MCF 10A (cell line): ENCODE measurements around the gene PDE6C. TPM values are rescaled to one million over a fixed set of nuclear protein-coding genes. Genes with fewer than 3 reads are reported as not detected.

Experiments used
- BruUV-seq: library from RNA; stranded (reverse); fragments of 400-500 nt; replicated peaks from 2 replicates; lab custom pipeline; 2021; lab: Mats Ljungman, UMichigan
- CTCF ChIA-PET: fragments of 300-600 bp; sonication (Branson Sonifier 250); formaldehyde crosslinking; extraction: SDS; loops from one replicate; lab custom pipeline; 2021; ENCODE audit warnings: antibody characterized with exemption, inconsistent platforms; lab: Yijun Ruan, JAX
- POLR2A ChIA-PET: fragments of 300-600, 350-650 bp; sonication (Branson Sonifier 250); formaldehyde crosslinking; extraction: SDS; loops from one replicate; lab custom pipeline; 2020; ENCODE audit warnings: antibody characterized with exemption, inconsistent platforms; lab: Yijun Ruan, JAX
- DNase-seq: peaks from one replicate; pipeline ENCODE4 v3.0.0-alpha.2; 2018; ENCODE audit not compliant: unreplicated experiment
- H3K27ac Mint-ChIP-seq: one replicate; pipeline ENCODE4 v1.8.0; 2022; ENCODE audit warnings: mild to moderate bottlenecking, low read depth, mixed read lengths; ENCODE audit not compliant: unreplicated experiment
- H3K27me3 Mint-ChIP-seq: one replicate; pipeline ENCODE4 v1.8.0; 2022; ENCODE audit warnings: mixed read lengths; ENCODE audit not compliant: insufficient read depth, unreplicated experiment
- H3K36me3 Mint-ChIP-seq: one replicate; pipeline ENCODE4 v1.8.0; 2022; ENCODE audit warnings: mild to moderate bottlenecking, moderate library complexity, mixed read lengths; ENCODE audit not compliant: insufficient read depth, unreplicated experiment
- H3K4me1 Mint-ChIP-seq: one replicate; pipeline ENCODE4 v1.8.0; 2022; ENCODE audit warnings: mixed read lengths; ENCODE audit not compliant: insufficient read depth, unreplicated experiment
- H3K4me3 Mint-ChIP-seq: one replicate; pipeline ENCODE4 v1.8.0; 2022; ENCODE audit warnings: mild to moderate bottlenecking, moderate library complexity, mixed read lengths; ENCODE audit not compliant: unreplicated experiment
- H3K9me3 Mint-ChIP-seq: one replicate; pipeline ENCODE4 v1.8.0; 2022; ENCODE audit warnings: mixed read lengths; ENCODE audit not compliant: unreplicated experiment
- intact Hi-C: fragments of 100-400 bp; cut with micrococcal nuclease; formaldehyde crosslinking; loops from 2 replicates; pipeline ENCODE4 v1.14.1; 2022
- total RNA-seq: library from RNA; stranded (reverse); gene quantifications from 2 replicates; pipeline ENCODE4 v1.2.3, GENCODE V29; 2022
- TF ChIP-seq, protein P1 (sequence below): fragments of 200-600 bp; IDR thresholded peaks from one replicate; pipeline ENCODE4 v1.8.0; 2022; ENCODE audit warnings: antibody characterized with exemption, mild to moderate bottlenecking; ENCODE audit not compliant: unreplicated experiment

PDE6C gene
- total RNA-seq, 1 experiment from 2014 or later: not detected

DNA sequence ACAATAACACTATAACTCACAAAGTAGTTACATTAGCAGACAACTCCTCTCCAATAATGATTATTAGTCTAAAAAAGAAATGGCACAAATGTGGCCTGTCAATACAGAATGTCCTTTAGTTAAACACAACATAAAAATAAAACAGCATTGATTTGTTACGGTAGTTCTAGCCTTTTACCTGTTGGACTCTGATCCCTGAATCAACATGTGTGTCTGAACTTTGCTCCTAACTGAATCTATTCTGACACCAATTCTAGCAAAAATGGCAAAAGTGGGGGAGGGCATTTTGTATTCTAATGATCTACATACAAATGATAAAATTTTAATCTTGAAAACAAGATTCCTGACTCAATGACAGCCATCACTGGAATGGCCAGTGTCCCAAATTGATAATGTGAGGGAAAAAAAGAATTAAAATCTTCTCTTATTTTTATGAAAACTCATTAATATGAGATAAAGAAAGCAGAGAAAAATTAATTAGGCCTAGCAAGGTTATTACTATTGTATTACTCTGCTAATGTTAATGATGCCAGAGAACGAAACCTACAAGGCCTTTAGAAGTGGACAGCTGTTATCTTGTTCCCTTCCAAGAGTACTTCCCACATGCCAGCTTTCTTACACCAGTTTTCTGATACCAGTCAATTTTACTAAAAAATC, 59.8 kb downstream of the PDE6C start:
- Mint-ChIP-seq H3K9me3 (no peaks in the 10 kb centered on the region), H3K27ac (no peak overlapping the region), H3K4me3 (no peak overlapping the region), H3K27me3 (no peaks in the 10 kb centered on the region), H3K4me1 (no peaks in the 10 kb centered on the region), H3K36me3 (peaks cover 57% of the 10 kb centered on the region)
- intact Hi-C loops: no loop called here
- ChIA-PET CTCF (no interaction called here), POLR2A (no interaction called here)
- DNase-seq: no peak
- BruUV-seq: no TSS peak
- TF ChIP-seq, protein P1, sequence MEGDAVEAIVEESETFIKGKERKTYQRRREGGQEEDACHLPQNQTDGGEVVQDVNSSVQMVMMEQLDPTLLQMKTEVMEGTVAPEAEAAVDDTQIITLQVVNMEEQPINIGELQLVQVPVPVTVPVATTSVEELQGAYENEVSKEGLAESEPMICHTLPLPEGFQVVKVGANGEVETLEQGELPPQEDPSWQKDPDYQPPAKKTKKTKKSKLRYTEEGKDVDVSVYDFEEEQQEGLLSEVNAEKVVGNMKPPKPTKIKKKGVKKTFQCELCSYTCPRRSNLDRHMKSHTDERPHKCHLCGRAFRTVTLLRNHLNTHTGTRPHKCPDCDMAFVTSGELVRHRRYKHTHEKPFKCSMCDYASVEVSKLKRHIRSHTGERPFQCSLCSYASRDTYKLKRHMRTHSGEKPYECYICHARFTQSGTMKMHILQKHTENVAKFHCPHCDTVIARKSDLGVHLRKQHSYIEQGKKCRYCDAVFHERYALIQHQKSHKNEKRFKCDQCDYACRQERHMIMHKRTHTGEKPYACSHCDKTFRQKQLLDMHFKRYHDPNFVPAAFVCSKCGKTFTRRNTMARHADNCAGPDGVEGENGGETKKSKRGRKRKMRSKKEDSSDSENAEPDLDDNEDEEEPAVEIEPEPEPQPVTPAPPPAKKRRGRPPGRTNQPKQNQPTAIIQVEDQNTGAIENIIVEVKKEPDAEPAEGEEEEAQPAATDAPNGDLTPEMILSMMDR: no peak

DNA sequence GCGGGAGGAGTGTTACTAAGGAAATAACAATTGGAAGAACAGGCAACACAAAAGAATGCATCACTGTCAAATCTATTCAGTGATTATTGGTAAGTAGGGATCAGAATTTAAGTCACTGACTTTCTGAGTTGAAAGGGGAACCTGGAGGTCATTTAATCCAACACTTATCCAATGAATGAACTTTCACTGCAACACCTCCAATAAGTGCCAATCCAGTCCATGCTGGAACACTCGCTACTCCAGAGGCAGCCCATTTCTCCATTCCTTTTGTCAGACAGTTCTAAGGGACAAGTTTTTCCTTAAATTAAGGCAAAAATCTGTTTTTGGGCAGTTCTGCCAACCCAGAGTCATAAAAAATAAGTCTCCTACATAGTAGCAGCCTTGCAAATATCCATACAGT, 60.6 kb downstream of the PDE6C start:
- TF ChIP-seq, protein P1: no peak
- Mint-ChIP-seq H3K4me3 (no peak overlapping the region), H3K27ac (no peak overlapping the region), H3K4me1 (no peaks in the 10 kb centered on the region), H3K9me3 (no peaks in the 10 kb centered on the region), H3K27me3 (no peaks in the 10 kb centered on the region), H3K36me3 (peaks cover 62% of the 10 kb centered on the region)
- ChIA-PET CTCF (no interaction called here), POLR2A (no interaction called here)
- no peak for DNase-seq
- intact Hi-C loops: no loop called here
- no TSS peak for BruUV-seq

- no peaks in the 10 kb centered on the region for H3K9me3 Mint-ChIP-seq
- H3K27ac Mint-ChIP-seq: no peak overlapping the region
- H3K4me1 Mint-ChIP-seq: no peaks in the 10 kb centered on the region
- no peaks in the 10 kb centered on the region for H3K27me3 Mint-ChIP-seq
- ChIA-PET POLR2A (no interaction called here), CTCF (no interaction called here)
- peaks cover 63% of the 10 kb centered on the region for H3K36me3 Mint-ChIP-seq
- TF ChIP-seq, protein P1: no peak
- BruUV-seq: no TSS peak
- intact Hi-C loops: no loop called here
- no peak for DNase-seq
- H3K4me3 Mint-ChIP-seq: no peak overlapping the region
These were observed 61.5 kb downstream of the PDE6C start for GRCh38 chr10:93673791-93674190.

DNA sequence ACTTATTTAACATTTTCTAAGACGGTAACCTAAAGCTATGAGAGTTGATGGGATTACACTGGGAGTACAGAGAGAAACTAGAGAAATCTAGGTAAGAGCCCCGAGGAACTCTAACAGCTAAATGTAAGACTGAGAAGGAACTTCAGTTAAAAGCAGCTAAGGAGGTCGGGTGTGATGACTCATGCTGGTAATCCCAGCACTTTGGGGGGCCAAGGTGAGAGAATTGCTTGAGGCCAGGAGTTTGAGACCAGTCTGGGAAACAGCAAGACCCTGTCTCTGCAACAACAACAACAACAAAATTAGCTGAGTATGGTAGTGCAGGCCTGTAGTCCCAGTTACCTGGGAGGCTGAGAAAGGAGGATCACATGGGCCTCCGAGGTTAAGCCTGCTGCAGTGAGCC, 66.0 kb downstream of the PDE6C start:
- Mint-ChIP-seq H3K36me3 (peaks cover 60% of the 10 kb centered on the region), H3K9me3 (no peaks in the 10 kb centered on the region), H3K27ac (no peak overlapping the region), H3K27me3 (no peaks in the 10 kb centered on the region), H3K4me3 (no peak overlapping the region), H3K4me1 (no peaks in the 10 kb centered on the region)
- TF ChIP-seq, protein P1: no peak
- no peak for DNase-seq
- ChIA-PET CTCF (interaction anchor here (0.5 to 6.0 kb wide), 13 partner anchors 8 to 193 kb away, joined by 3 to 84 read pairs (median 4); partner anchors contain the start of gene FRA10AC1), POLR2A (interaction anchor here (0.6 to 1.3 kb wide), 3 partner anchors 13 to 720 kb away, joined by 3 to 5 read pairs (median 3); partner anchors contain the start of gene MYOF)
- intact Hi-C loops: no loop called here
- no TSS peak for BruUV-seq
